ENCODE data around the gene AFF1. TPM values are rescaled to one million over a fixed set of nuclear protein-coding genes. Genes with fewer than 3 reads are reported as not detected.
A peak's percentile ranks its signal among the peaks of the same experiment; 100 is the strongest.

The AFF1 gene
- total and polyA plus RNA-seq, 7 experiments from 2014 or later = 20.8 to 88.6 (median 66.8) TPM

- peak overlapping the region in 7 of 9 donors; percentile 3 to 71 (median 32) for H3K27ac Mint-ChIP-seq
- H3K4me1 Mint-ChIP-seq = peaks cover 21 to 59% (median 44%) of the 10 kb centered on the region in 7 donors
- no peaks in the 10 kb centered on the region for H3K36me3 ChIP-seq (ENCODE audit: control insufficient read depth in 2 of 3, insufficient read depth in 3 of 3, low read length in 3 of 3)
- ChIA-PET POLR2A (no interaction called here), CTCF (interaction anchor here (1.0 kb wide), 1 partner anchor 24 kb away, joined by 5 read pairs; no protein-coding TSS in a partner anchor)
- H3K27ac ChIP-seq (ENCODE audit: low read depth, low read length) = no peak overlapping the region
- ATAC-seq (no peak), DNase-seq (no peak)
- no peaks in the 10 kb centered on the region for H3K27me3 Mint-ChIP-seq
- no peaks in the 10 kb centered on the region for H3K9me3 Mint-ChIP-seq
- H3K36me3 Mint-ChIP-seq = peaks cover 0 to 22% (median 20%) of the 10 kb centered on the region in 5 donors
- H3K9me3 ChIP-seq (ENCODE audit: control insufficient read depth in 2 of 3, low read length in 3 of 3) = no peaks in the 10 kb centered on the region
- H3K4me1 ChIP-seq (ENCODE audit: control insufficient read depth in 2 of 2, insufficient read depth in 2 of 2, low read length in 2 of 2) = peaks cover 5 to 7% of the 10 kb centered on the region in 2 donors
- intact Hi-C loops (cut with micrococcal nuclease) = loop anchor here in 1 of 2 donors (1.0 kb wide), 1 partner anchor 8 kb away; no protein-coding TSS in a partner anchor
- H3K27me3 ChIP-seq (ENCODE audit: control insufficient read depth in 2 of 2, insufficient read depth in 2 of 2, low read length in 2 of 2) = no peaks in the 10 kb centered on the region
- H3K4me3 Mint-ChIP-seq = peak overlapping the region in 3 of 10 donors; percentile 0 to 34 (median 24)
- no peak overlapping the region for H3K4me3 ChIP-seq (ENCODE audit: low read length)
These were observed 12.2 kb downstream of the AFF1 start for GRCh38 chr4:86946868-86947500.

- Histone ChIP-seq H3K27ac (ENCODE audit: low read depth, low read length) (no peak overlapping the region), H3K4me1 (ENCODE audit: control insufficient read depth in 2 of 2, insufficient read depth in 2 of 2, low read length in 2 of 2) (peaks cover 5 to 7% of the 10 kb centered on the region in 2 donors), H3K36me3 (ENCODE audit: control insufficient read depth in 2 of 3, insufficient read depth in 3 of 3, low read length in 3 of 3) (no peaks in the 10 kb centered on the region), H3K4me3 (ENCODE audit: low read length) (no peak overlapping the region), H3K27me3 (ENCODE audit: control insufficient read depth in 2 of 2, insufficient read depth in 2 of 2, low read length in 2 of 2) (no peaks in the 10 kb centered on the region), H3K9me3 (ENCODE audit: control insufficient read depth in 2 of 3, low read length in 3 of 3) (no peaks in the 10 kb centered on the region)
- DNase-seq (no peak), ATAC-seq (peak; percentile 52)
- ChIA-PET CTCF (no interaction called here), POLR2A (no interaction called here)
- H3K27ac Mint-ChIP-seq = peak overlapping the region in 7 of 9 donors; percentile 6 to 79 (median 32)
- H3K27me3 Mint-ChIP-seq = no peaks in the 10 kb centered on the region
- H3K4me3 Mint-ChIP-seq = peak overlapping the region in 3 of 10 donors; percentile 9 to 34 (median 10)
- H3K36me3 Mint-ChIP-seq = peaks cover 0 to 25% (median 21%) of the 10 kb centered on the region in 5 donors
- no peaks in the 10 kb centered on the region for H3K9me3 Mint-ChIP-seq
- peaks cover 21 to 57% (median 40%) of the 10 kb centered on the region in 7 donors for H3K4me1 Mint-ChIP-seq
- intact Hi-C loops (cut with micrococcal nuclease) = loop anchor here (1.0 kb wide), 1 partner anchor 8 kb away; no protein-coding TSS in a partner anchor
These were observed 12.8 kb downstream of the AFF1 start for GRCh38 chr4:86947501-86948120.

GRCh38 chr4:86948276-86948675 lies 13.5 kb downstream of the AFF1 start:
- no peak for ATAC-seq
- H3K27me3 ChIP-seq (ENCODE audit: control insufficient read depth in 2 of 2, insufficient read depth in 2 of 2, low read length in 2 of 2) = no peaks in the 10 kb centered on the region
- Mint-ChIP-seq H3K27me3 (no peaks in the 10 kb centered on the region), H3K36me3 (peaks cover 0 to 28% (median 19%) of the 10 kb centered on the region in 5 donors), H3K4me1 (peaks cover 21 to 54% (median 37%) of the 10 kb centered on the region in 7 donors), H3K27ac (peak overlapping the region in 1 of 9 donors; percentile 71), H3K9me3 (no peaks in the 10 kb centered on the region), H3K4me3 (no peak overlapping the region)
- H3K36me3 ChIP-seq (ENCODE audit: control insufficient read depth in 2 of 3, insufficient read depth in 3 of 3, low read length in 3 of 3) = no peaks in the 10 kb centered on the region
- intact Hi-C loops (cut with micrococcal nuclease) = loop anchor here in 1 of 2 donors (1.0 kb wide), 1 partner anchor 9 kb away; no protein-coding TSS in a partner anchor
- H3K27ac ChIP-seq (ENCODE audit: low read depth, low read length) = no peak overlapping the region
- POLR2A ChIA-PET = no interaction called here
- H3K4me3 ChIP-seq (ENCODE audit: low read length) = no peak overlapping the region
- H3K4me1 ChIP-seq (ENCODE audit: control insufficient read depth in 2 of 2, insufficient read depth in 2 of 2, low read length in 2 of 2) = peaks cover 5 to 7% of the 10 kb centered on the region in 2 donors
- CTCF ChIA-PET = interaction anchor here (0.8 kb wide), 1 partner anchor 31 kb away, joined by 3 read pairs; no protein-coding TSS in a partner anchor
- no peaks in the 10 kb centered on the region for H3K9me3 ChIP-seq (ENCODE audit: control insufficient read depth in 2 of 3, low read length in 3 of 3)
- no peak for DNase-seq

GRCh38 chr4:86950831-86951525 lies 16.2 kb downstream of the AFF1 start:
- Histone ChIP-seq H3K4me3 (ENCODE audit: low read length) (no peak overlapping the region), H3K27ac (ENCODE audit: low read depth, low read length) (no peak overlapping the region), H3K9me3 (ENCODE audit: control insufficient read depth in 2 of 3, low read length in 3 of 3) (no peaks in the 10 kb centered on the region), H3K36me3 (ENCODE audit: control insufficient read depth in 2 of 3, insufficient read depth in 3 of 3, low read length in 3 of 3) (no peaks in the 10 kb centered on the region), H3K27me3 (ENCODE audit: control insufficient read depth in 2 of 2, insufficient read depth in 2 of 2, low read length in 2 of 2) (no peaks in the 10 kb centered on the region), H3K4me1 (ENCODE audit: control insufficient read depth in 2 of 2, insufficient read depth in 2 of 2, low read length in 2 of 2) (peaks cover 5 to 7% of the 10 kb centered on the region in 2 donors)
- DNase-seq = no peak
- Mint-ChIP-seq H3K4me1 (peaks cover 16 to 46% (median 29%) of the 10 kb centered on the region in 7 donors), H3K4me3 (no peak overlapping the region), H3K27me3 (no peaks in the 10 kb centered on the region), H3K27ac (peak overlapping the region in 1 of 9 donors; percentile 10), H3K9me3 (no peaks in the 10 kb centered on the region), H3K36me3 (peaks cover 0 to 46% (median 30%) of the 10 kb centered on the region in 5 donors)
- CTCF ChIA-PET = no interaction called here
- POLR2A ChIA-PET = no interaction called here
- no peak for ATAC-seq
- intact Hi-C loops (cut with micrococcal nuclease) = no loop called here

- no peak overlapping the region for H3K4me3 ChIP-seq (ENCODE audit: low read length)
- ChIA-PET POLR2A (no interaction called here), CTCF (no interaction called here)
- no peaks in the 10 kb centered on the region for H3K27me3 ChIP-seq (ENCODE audit: control insufficient read depth in 2 of 2, insufficient read depth in 2 of 2, low read length in 2 of 2)
- Mint-ChIP-seq H3K9me3 (no peaks in the 10 kb centered on the region), H3K27ac (peak overlapping the region in 2 of 9 donors; percentile 47), H3K27me3 (no peaks in the 10 kb centered on the region), H3K36me3 (peaks cover 0 to 58% (median 40%) of the 10 kb centered on the region in 5 donors), H3K4me3 (no peak overlapping the region), H3K4me1 (peaks cover 15 to 49% (median 29%) of the 10 kb centered on the region in 7 donors)
- no peak overlapping the region for H3K27ac ChIP-seq (ENCODE audit: low read depth, low read length)
- H3K9me3 ChIP-seq (ENCODE audit: control insufficient read depth in 2 of 3, low read length in 3 of 3) = no peaks in the 10 kb centered on the region
- no peak for DNase-seq
- H3K36me3 ChIP-seq (ENCODE audit: control insufficient read depth in 2 of 3, insufficient read depth in 3 of 3, low read length in 3 of 3) = no peaks in the 10 kb centered on the region
- intact Hi-C loops (cut with micrococcal nuclease) = loop anchor here in 1 of 2 donors (5.0 kb wide), 1 partner anchor 36 kb away; no protein-coding TSS in a partner anchor
- H3K4me1 ChIP-seq (ENCODE audit: control insufficient read depth in 2 of 2, insufficient read depth in 2 of 2, low read length in 2 of 2) = no peaks in the 10 kb centered on the region
- no peak for ATAC-seq
These were observed 21.2 kb downstream of the AFF1 start for GRCh38 chr4:86955888-86956451.

- ChIA-PET POLR2A (no interaction called here), CTCF (no interaction called here)
- no peaks in the 10 kb centered on the region for H3K9me3 ChIP-seq (ENCODE audit: control insufficient read depth in 2 of 3, low read length in 3 of 3)
- no peaks in the 10 kb centered on the region for H3K27me3 ChIP-seq (ENCODE audit: control insufficient read depth in 2 of 2, insufficient read depth in 2 of 2, low read length in 2 of 2)
- intact Hi-C loops (cut with micrococcal nuclease) = loop anchor here in 1 of 2 donors (5.0 kb wide), 1 partner anchor 35 kb away; no protein-coding TSS in a partner anchor
- DNase-seq (no peak), ATAC-seq (peak; percentile 60)
- Mint-ChIP-seq H3K4me1 (peaks cover 15 to 55% (median 38%) of the 10 kb centered on the region in 7 donors), H3K9me3 (no peaks in the 10 kb centered on the region), H3K27ac (no peak overlapping the region), H3K4me3 (no peak overlapping the region), H3K27me3 (no peaks in the 10 kb centered on the region), H3K36me3 (peaks cover 0 to 56% (median 36%) of the 10 kb centered on the region in 5 donors)
- no peaks in the 10 kb centered on the region for H3K36me3 ChIP-seq (ENCODE audit: control insufficient read depth in 2 of 3, insufficient read depth in 3 of 3, low read length in 3 of 3)
- H3K4me1 ChIP-seq (ENCODE audit: control insufficient read depth in 2 of 2, insufficient read depth in 2 of 2, low read length in 2 of 2) = peaks cover 0 to 7% of the 10 kb centered on the region in 2 donors
- H3K27ac ChIP-seq (ENCODE audit: low read depth, low read length) = no peak overlapping the region
- H3K4me3 ChIP-seq (ENCODE audit: low read length) = no peak overlapping the region
These were observed 22.4 kb downstream of the AFF1 start for GRCh38 chr4:86957215-86957614.

Measured in naive thymus-derived CD4-positive, alpha-beta T cell (primary cell).